ENCODE results near the gene SLC2A13. TPM values are rescaled to one million over a fixed set of nuclear protein-coding genes. Genes with fewer than 3 reads are reported as not detected.

The SLC2A13 gene
- total RNA-seq, 1 donor from 2014 or later, result 6.9 TPM

DNA sequence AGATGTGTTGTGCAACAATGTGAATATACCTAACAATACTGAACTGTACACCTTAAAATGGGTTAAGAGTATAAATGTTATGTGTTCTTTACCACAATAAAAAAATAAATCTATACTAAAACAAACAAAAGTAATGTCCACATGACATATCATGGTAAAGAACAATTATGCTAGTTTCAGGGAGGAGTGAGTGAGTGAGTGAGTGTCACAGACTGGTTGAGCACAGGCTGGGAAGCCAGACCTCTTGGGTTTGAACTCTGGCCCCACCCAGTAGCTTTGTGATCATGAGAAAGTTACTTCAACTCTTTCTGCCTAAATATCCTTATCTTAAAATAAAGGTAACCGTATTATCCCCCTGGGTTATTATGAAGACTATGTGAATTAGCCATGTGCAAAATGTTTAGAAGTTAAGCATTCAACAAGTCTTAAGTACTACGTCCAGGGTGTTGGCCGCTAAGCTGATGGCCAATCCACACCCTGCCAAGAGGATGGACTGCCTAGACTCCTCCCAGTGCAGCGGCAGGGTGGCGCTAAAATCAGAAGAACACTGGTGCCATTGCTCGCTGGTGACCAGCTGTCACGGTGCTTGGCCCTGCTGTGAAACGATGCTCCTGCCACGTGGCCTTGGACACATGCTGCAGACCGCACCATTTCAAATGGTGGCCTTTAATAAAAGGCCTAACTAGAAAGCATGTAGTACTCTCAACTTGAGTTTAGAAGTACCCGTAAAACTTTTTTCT is 7.3 kb downstream of the SLC2A13 start:
- Mint-ChIP-seq H3K27me3 (ENCODE audit: unreplicated experiment) (no peaks in the 10 kb centered on the region), H3K4me1 (ENCODE audit: unreplicated experiment) (no peaks in the 10 kb centered on the region), H3K27ac (ENCODE audit: unreplicated experiment) (no peak overlapping the region), H3K9me3 (ENCODE audit: unreplicated experiment) (no peaks in the 10 kb centered on the region), H3K36me3 (ENCODE audit: unreplicated experiment) (no peaks in the 10 kb centered on the region), H3K4me3 (ENCODE audit: unreplicated experiment) (no peak overlapping the region)
- TF ChIP-seq, protein P1, sequence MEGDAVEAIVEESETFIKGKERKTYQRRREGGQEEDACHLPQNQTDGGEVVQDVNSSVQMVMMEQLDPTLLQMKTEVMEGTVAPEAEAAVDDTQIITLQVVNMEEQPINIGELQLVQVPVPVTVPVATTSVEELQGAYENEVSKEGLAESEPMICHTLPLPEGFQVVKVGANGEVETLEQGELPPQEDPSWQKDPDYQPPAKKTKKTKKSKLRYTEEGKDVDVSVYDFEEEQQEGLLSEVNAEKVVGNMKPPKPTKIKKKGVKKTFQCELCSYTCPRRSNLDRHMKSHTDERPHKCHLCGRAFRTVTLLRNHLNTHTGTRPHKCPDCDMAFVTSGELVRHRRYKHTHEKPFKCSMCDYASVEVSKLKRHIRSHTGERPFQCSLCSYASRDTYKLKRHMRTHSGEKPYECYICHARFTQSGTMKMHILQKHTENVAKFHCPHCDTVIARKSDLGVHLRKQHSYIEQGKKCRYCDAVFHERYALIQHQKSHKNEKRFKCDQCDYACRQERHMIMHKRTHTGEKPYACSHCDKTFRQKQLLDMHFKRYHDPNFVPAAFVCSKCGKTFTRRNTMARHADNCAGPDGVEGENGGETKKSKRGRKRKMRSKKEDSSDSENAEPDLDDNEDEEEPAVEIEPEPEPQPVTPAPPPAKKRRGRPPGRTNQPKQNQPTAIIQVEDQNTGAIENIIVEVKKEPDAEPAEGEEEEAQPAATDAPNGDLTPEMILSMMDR (IDR thresholded peaks at IDR 0.05), result no peak
- no peak for DNase-seq (ENCODE audit: extremely low spot score, unreplicated experiment)

DNA sequence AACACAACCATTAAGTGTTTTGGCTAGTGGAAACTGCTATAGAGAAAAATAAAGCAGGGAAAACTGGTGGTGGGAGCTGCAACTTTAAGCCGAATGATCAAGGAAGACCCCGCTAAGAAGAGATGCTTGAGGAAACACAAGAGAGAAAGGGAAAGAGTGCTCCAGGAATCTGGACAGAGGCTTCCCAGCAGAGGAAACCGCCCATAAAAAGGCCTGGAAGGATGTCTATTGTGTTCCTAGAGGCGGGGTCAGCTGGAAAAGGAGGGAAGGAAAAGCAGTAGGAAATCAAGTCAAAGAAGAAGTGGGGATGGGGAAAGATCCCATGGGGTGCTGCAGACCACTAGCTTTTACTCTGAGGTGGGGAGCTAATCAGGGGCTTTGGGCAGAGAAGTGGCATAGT is 12.4 kb downstream of the SLC2A13 start:
- Mint-ChIP-seq H3K27me3 (ENCODE audit: unreplicated experiment) (no peaks in the 10 kb centered on the region), H3K36me3 (ENCODE audit: unreplicated experiment) (no peaks in the 10 kb centered on the region), H3K4me1 (ENCODE audit: unreplicated experiment) (peaks cover 7% of the 10 kb centered on the region), H3K9me3 (ENCODE audit: unreplicated experiment) (no peaks in the 10 kb centered on the region), H3K4me3 (ENCODE audit: unreplicated experiment) (no peak overlapping the region), H3K27ac (ENCODE audit: unreplicated experiment) (no peak overlapping the region)
- TF ChIP-seq, protein P1 (IDR thresholded peaks at IDR 0.05), result no peak
- DNase-seq (ENCODE audit: extremely low spot score, unreplicated experiment), result no peak

DNA sequence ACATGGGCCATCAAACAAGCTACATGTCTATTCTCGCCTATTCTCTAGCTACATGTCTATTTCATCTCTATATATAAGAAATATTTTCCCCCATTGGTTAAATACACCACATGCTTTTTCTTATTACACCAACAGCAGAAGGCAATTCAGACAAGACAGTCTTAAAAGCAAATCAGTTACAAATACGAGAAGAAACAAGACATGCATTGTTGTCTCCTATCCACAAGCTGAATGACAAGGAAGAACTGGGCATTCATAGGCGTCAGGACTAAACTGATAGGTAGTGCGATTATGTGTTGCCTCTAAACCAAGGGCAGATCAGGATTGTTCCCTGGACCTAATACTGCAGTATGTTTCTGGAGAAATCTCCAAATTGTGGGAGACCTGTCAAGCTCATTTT is 19.4 kb downstream of the SLC2A13 start:
- no peaks in the 10 kb centered on the region for H3K36me3 Mint-ChIP-seq (ENCODE audit: unreplicated experiment)
- H3K27me3 Mint-ChIP-seq (ENCODE audit: unreplicated experiment), result no peaks in the 10 kb centered on the region
- TF ChIP-seq, protein P1 (IDR thresholded peaks at IDR 0.05), result no peak
- H3K4me1 Mint-ChIP-seq (ENCODE audit: unreplicated experiment), result peaks cover 8% of the 10 kb centered on the region
- DNase-seq (ENCODE audit: extremely low spot score, unreplicated experiment), result no peak
- H3K4me3 Mint-ChIP-seq (ENCODE audit: unreplicated experiment), result no peak overlapping the region
- H3K27ac Mint-ChIP-seq (ENCODE audit: unreplicated experiment), result no peak overlapping the region
- H3K9me3 Mint-ChIP-seq (ENCODE audit: unreplicated experiment), result peaks cover 1% of the 10 kb centered on the region

DNA sequence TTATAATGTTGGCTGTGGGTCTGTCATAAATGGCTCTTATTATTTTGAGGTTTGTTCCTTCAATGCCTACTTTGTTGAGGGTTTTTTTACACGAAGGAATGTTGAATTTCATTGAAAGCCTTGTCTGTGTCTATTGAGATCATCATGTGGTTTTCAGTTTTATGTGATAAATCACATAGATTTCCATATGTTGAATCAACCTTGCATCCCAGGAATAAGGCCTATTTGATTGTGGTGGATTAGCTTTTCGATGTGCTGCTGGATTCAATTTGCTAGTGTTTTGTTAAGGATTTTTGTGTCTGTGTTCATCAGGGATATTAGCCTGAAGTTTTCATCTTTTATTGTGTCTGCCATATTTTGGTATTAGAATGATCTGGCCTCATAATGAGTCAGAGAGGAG is 27.6 kb downstream of the SLC2A13 start:
- DNase-seq (ENCODE audit: extremely low spot score, unreplicated experiment), result no peak
- H3K4me3 Mint-ChIP-seq (ENCODE audit: unreplicated experiment), result no peak overlapping the region
- no peak overlapping the region for H3K27ac Mint-ChIP-seq (ENCODE audit: unreplicated experiment)
- peaks cover 4% of the 10 kb centered on the region for H3K36me3 Mint-ChIP-seq (ENCODE audit: unreplicated experiment)
- TF ChIP-seq, protein P1 (IDR thresholded peaks at IDR 0.05), result no peak
- peaks cover 38% of the 10 kb centered on the region for H3K9me3 Mint-ChIP-seq (ENCODE audit: unreplicated experiment)
- no peaks in the 10 kb centered on the region for H3K4me1 Mint-ChIP-seq (ENCODE audit: unreplicated experiment)
- H3K27me3 Mint-ChIP-seq (ENCODE audit: unreplicated experiment), result no peaks in the 10 kb centered on the region

DNA sequence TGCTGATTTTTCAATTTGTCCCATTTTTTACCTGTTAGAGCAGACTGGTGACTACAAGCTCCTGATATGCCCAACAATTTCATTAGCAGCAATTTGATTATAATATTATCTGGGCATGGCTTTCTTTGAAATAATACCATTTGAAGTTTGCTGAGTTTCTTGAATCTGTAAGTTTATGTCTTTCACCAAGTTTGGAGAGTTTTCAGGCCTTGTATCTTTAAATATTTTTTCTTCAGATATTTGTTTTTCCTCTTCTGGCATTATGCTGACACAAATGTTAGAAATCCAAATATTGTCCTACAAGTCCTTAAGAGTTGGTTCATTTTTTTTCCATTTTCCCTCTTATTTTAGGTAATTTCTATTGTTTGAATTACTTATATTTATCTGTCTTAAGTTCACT is 30.4 kb downstream of the SLC2A13 start:
- TF ChIP-seq, protein P1 (IDR thresholded peaks at IDR 0.05), result no peak
- H3K27me3 Mint-ChIP-seq (ENCODE audit: unreplicated experiment), result no peaks in the 10 kb centered on the region
- DNase-seq (ENCODE audit: extremely low spot score, unreplicated experiment), result no peak
- no peak overlapping the region for H3K27ac Mint-ChIP-seq (ENCODE audit: unreplicated experiment)
- H3K4me1 Mint-ChIP-seq (ENCODE audit: unreplicated experiment), result no peaks in the 10 kb centered on the region
- no peak overlapping the region for H3K4me3 Mint-ChIP-seq (ENCODE audit: unreplicated experiment)
- no peaks in the 10 kb centered on the region for H3K36me3 Mint-ChIP-seq (ENCODE audit: unreplicated experiment)
- peaks cover 27% of the 10 kb centered on the region for H3K9me3 Mint-ChIP-seq (ENCODE audit: unreplicated experiment)
